ENCODE data around the gene GABBR1. TPM values are rescaled to one million over a fixed set of nuclear protein-coding genes. Genes with fewer than 3 reads are reported as not detected.

Gene GABBR1
- total RNA-seq, 6 experiments from 2014 or later, result 13.5 to 17.9 (median 17.4) TPM

DNA sequence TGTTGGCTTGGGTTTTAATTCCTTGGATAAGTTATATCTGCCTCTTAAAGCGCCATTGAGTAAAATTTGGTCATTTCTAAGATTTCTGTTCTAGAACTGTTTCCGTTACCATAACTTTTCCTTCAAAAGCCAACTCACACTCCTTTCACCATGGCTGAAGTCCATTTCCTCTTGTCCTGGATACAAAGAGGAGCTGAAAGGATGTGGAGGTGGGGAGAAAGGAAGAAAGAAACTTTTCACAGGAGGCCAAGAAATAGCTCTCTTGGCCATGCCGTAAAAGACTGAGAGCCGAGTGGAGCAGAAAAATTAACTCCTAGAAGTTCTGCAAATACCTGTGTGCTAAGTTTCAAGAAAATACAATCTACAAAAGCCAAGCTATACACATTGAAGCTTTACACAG lies 21.6 kb downstream of the GABBR1 start:
- peaks cover 52% of the 10 kb centered on the region for H3K36me3 Mint-ChIP-seq (ENCODE audit: low read depth)
- peaks cover 6% of the 10 kb centered on the region; the same call in 1 of the 2 replicates for H3K4me1 Mint-ChIP-seq (ENCODE audit: low read depth)
- no peak overlapping the region for H3K27ac Mint-ChIP-seq
- H3K27me3 Mint-ChIP-seq (ENCODE audit: insufficient read depth), result no peaks in the 10 kb centered on the region
- no peaks in the 10 kb centered on the region for H3K9me3 Mint-ChIP-seq
- TF ChIP-seq, protein P1, sequence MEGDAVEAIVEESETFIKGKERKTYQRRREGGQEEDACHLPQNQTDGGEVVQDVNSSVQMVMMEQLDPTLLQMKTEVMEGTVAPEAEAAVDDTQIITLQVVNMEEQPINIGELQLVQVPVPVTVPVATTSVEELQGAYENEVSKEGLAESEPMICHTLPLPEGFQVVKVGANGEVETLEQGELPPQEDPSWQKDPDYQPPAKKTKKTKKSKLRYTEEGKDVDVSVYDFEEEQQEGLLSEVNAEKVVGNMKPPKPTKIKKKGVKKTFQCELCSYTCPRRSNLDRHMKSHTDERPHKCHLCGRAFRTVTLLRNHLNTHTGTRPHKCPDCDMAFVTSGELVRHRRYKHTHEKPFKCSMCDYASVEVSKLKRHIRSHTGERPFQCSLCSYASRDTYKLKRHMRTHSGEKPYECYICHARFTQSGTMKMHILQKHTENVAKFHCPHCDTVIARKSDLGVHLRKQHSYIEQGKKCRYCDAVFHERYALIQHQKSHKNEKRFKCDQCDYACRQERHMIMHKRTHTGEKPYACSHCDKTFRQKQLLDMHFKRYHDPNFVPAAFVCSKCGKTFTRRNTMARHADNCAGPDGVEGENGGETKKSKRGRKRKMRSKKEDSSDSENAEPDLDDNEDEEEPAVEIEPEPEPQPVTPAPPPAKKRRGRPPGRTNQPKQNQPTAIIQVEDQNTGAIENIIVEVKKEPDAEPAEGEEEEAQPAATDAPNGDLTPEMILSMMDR (IDR thresholded peaks at IDR 0.05), result no peak
- no peak overlapping the region for H3K4me3 Mint-ChIP-seq
- DNase-seq, result no peak

DNA sequence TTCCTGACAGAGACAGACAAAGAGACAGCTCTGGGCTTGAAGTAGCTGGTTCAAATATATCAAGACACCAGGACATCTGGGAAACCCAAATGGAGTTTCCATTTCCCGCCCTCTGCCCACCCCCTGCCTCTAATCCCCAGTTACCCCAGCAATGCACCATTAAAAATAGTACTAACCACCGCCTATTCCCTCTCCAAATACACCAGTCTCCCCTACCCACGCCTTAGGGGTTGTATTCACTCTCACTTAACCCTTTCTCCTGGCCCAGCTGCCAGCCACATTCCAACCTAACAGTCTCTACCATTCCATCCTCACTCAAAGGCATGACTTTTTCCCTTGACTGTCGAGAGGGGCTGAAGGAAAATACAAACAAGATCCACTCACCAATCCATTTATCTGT lies 22.4 kb downstream of the GABBR1 start:
- Mint-ChIP-seq H3K27ac (no peak overlapping the region), H3K4me3 (no peak overlapping the region), H3K4me1 (ENCODE audit: low read depth) (peaks cover 6% of the 10 kb centered on the region; the same call in 1 of the 2 replicates), H3K9me3 (no peaks in the 10 kb centered on the region), H3K36me3 (ENCODE audit: low read depth) (peaks cover 55% of the 10 kb centered on the region), H3K27me3 (ENCODE audit: insufficient read depth) (no peaks in the 10 kb centered on the region)
- no peak for DNase-seq
- TF ChIP-seq, protein P1 (IDR thresholded peaks at IDR 0.05), result no peak

DNA sequence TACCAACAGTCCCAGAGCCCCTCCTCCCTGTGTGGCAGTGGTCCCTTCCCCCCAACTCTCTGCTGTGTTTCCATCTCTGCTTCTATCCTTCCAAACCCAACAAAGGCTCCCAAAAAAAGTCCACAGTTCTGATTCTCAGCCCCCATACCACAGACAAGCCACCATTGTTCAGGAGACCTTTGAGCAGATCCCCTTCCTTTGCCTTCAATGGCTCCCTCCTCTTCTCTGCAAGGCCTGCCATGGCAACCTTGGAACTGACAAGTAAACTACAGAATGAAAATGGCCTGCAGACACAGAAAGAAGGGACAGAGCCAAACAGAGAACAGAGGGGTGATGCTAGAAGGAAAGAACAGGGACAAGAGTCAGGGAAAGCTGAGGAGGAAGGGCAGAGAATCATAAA lies 24.9 kb downstream of the GABBR1 start:
- Mint-ChIP-seq H3K4me1 (ENCODE audit: low read depth) (peaks cover 3% of the 10 kb centered on the region; the same call in 1 of the 2 replicates), H3K27me3 (ENCODE audit: insufficient read depth) (peaks cover under 1% of the 10 kb centered on the region; the same call in 1 of the 2 replicates), H3K27ac (no peak overlapping the region), H3K4me3 (no peak overlapping the region), H3K9me3 (no peaks in the 10 kb centered on the region), H3K36me3 (ENCODE audit: low read depth) (peaks cover 50% of the 10 kb centered on the region)
- TF ChIP-seq, protein P1 (IDR thresholded peaks at IDR 0.05), result no peak
- DNase-seq, result no peak

DNA sequence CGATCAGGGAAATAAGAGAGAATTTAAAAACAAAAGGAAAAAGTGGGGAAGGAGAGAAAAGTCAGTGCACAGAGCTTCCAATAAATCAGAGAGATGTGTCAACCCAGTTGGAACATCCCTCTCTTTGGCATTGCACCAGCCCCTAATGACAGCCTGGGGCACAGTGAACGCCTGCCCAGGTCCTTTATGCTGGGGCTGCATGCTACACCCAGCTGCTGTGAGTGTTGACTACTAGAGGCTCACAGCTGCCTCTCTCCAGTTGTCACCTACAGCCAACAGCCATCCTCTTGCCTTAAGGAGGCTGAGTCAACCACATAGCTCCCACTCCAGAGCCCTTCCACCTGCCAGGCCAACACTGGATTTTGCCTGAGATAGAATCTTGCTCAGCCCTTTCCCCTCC lies 29.1 kb downstream of the GABBR1 start:
- peaks cover 40% of the 10 kb centered on the region for H3K36me3 Mint-ChIP-seq (ENCODE audit: low read depth)
- no peak overlapping the region for H3K4me3 Mint-ChIP-seq
- no peaks in the 10 kb centered on the region for H3K4me1 Mint-ChIP-seq (ENCODE audit: low read depth)

DNA sequence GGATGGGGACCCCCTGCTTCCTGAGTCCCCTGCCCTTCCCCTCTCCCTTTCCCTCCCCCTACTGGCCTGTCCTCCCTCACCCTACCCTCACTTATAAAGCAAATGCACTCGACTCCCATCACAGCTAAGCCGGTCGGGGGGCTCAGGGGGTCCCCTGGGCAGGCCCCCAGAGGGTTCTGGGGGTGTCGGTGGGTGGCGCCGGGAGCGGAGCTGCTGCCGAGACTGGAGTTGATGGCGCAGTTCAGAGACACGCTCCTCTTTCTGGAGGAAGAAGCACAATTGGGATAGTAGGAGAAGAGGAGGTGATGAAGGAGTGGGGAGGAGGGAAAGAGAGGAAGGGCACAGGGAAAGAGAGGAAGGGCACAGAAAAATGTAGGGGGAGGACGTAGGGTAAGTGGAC lies 29.5 kb downstream of the GABBR1 start:
- H3K36me3 Mint-ChIP-seq (ENCODE audit: low read depth), result peaks cover 37% of the 10 kb centered on the region
- H3K9me3 Mint-ChIP-seq, result no peaks in the 10 kb centered on the region
- H3K27me3 Mint-ChIP-seq (ENCODE audit: insufficient read depth), result peaks cover 2% of the 10 kb centered on the region; the same call in 1 of the 2 replicates
- DNase-seq, result no peak
- TF ChIP-seq, protein P1 (IDR thresholded peaks at IDR 0.05), result no peak
- no peaks in the 10 kb centered on the region for H3K4me1 Mint-ChIP-seq (ENCODE audit: low read depth)
- no peak overlapping the region for H3K4me3 Mint-ChIP-seq
- H3K27ac Mint-ChIP-seq, result no peak overlapping the region; the same call in 1 of the 2 replicates

More for the DNA sequence above, 29.1 kb downstream of the GABBR1 start:
- TF ChIP-seq, protein P1 (IDR thresholded peaks at IDR 0.05), result no peak
- DNase-seq, result no peak
- H3K27ac Mint-ChIP-seq, result no peak overlapping the region; the same call in 1 of the 2 replicates
- H3K27me3 Mint-ChIP-seq (ENCODE audit: insufficient read depth), result peaks cover 2% of the 10 kb centered on the region; the same call in 1 of the 2 replicates
- H3K9me3 Mint-ChIP-seq, result no peaks in the 10 kb centered on the region

Measured in HFFc6 (cell line).